NOMO-1 (cell line): ENCODE data around the gene HMGN3.

ENCODE experiments used
- DNase-seq, 2 experiments: peaks; one replicate each; lab custom pipeline; 2025; ENCODE audit not compliant: unreplicated experiment in 2 of 2; lab: John Stamatoyannopoulos, UW

The HMGN3 gene

GRCh38 chr6:79233611-79234149, 802 bp downstream of the HMGN3 start:
- peak; percentile 83 for DNase-seq

DNA sequence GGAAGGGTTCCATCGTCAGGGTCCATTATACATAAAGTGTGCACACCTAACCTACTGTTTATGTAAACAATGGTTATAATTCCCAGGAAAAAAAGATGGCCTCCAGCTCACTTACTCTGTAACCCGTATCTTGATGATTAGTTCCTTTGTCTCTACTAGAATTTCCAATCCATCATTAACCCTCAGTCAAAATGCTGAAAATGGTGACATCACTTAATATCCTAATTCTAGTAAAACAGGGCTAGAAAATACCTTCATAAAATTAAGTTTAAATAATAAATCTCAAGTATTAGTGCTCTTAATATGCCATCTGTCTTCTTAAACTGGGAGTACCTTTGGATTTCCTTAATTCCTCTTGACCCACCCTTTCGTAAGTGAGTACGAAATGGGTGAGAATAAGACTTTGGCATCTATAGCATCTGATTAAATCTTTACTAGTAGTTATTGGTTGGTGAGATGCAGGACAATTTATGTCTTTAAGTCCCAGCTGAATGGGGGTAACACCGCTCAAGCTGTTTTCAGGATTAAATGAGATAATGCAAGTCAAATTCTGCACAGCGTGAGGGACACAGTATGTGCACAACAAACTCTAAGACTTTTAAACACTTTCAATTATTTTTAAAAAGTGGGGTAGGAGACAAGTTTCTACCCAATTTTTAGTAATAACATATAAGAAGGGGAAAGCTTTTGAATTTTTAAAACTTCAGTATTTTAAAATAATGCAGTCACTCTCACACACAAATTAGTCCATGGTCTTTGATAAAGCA, 1.6 kb downstream of the HMGN3 start:
- no peak for DNase-seq

GRCh38 chr6:79231666-79232065, 2.8 kb downstream of the HMGN3 start:
- DNase-seq, result no peak

- no peak for DNase-seq
These were observed 3.4 kb downstream of the HMGN3 start for GRCh38 chr6:79231101-79231500.

DNA sequence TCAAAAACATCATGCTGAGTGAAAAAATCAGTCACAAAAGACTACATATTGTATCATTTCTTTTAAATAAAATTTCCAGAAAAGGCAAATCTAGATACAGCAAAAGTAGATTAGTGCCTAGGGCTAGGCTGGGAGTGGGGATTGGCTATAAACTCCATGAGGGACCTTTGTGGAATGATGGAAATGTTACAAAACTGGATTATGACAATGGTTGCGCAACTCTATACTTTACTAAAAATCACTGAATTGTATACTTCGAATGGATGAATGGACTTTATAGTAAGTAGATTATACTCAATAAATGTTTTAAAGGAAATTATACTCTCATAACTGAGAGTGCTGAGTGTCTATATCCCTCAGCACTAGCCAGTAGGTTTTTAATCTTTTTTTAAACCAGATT, 4.3 kb downstream of the HMGN3 start:
- no peak for DNase-seq

DNA sequence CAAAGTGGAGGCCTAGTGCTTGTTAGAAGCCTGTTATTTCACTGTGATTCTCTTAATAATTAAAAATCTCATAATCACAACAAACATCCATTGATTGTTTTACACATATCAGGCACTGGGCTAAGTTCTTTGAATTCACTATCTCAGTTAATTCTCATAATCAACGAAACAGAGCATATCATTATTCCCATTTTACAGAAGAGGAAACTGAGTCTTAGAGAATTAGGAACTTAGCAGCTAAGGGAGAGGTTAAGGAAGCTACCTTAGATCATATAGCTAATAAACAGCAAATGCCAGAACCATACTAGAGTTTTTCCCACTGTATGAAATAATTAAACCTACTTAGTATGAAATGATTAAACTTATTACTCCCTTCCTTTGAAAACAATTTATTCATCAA, 7.0 kb downstream of the HMGN3 start:
- DNase-seq, result no peak

- DNase-seq, result no peak
These were observed 7.8 kb downstream of the HMGN3 start for GRCh38 chr6:79226660-79227059.

DNA sequence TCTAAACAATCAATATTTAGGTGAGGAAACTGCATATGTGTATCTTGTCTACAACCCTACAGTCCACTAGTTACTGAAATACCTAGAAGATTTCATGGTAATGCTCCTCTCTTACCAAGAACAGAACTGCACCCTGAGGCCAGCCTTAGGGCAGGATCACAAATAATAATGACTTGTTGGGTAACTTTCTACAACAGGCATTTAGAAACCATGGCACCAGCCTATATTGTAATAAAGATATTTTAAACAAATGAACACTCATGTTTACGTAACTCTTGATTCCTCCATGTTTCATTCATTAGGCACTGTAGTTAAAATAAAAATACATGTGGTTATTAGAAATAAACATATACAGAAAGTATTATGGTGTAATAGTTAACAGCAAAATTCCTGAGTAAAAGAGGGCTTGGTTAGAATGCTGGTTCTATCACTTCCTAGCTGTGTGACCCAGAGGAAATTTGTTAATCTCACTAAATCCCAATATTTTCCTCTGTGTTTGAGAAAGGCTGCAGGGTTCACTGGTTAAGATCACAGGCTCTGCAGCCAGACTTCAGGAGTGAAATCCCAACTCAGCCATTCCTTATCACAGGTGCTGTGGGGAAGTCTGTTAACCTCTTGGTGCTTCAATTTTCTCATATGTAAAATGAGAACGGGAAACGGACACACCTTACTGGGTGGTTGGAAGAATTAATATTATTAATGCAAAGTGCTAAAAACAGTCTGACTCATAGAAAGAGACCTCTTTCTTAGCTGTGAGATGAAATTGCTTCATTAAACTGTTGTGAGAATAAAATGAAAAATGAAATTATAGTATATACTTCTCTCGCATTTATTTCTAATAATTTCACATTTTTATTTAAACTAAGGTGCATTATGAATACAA, 8.5 kb downstream of the HMGN3 start:
- DNase-seq, result no peak

DNA sequence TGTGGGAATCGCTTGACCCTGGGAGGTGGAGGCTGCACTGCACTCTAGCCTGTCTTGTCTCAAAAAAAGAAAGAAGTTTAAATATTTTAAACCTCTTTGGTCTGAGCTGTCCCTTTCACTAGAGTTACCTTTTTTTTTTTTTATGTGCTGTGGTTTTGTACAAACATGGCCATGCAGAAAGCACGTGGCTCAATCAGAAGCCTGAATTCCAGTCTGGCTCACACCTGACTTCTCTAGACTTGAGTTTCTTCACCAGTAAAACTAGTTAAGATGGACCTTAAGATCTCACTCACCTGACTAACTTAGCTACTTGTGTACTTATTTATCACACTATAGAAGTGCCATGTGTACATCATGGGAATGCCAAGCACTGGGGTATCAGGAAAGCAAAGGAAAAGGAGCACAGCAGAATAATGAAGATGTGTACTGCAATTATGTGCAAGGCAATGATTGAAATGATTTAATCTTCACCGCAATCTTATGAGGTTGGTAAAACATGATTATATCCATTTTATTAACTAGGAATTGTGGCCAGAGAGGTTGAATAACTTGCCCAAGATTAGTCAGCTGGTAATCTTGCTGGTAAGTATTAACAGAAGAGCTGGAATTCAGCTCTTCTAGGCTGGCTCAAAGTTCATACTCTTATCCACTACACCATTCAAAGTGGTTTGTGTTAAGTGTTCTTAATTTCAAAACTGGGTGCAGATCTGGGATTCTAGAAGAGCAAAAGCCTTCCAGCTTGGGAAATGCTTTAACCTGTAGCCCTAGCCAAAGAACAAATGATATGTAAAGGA, 10.7 kb downstream of the HMGN3 start:
- DNase-seq, result no peak

DNA sequence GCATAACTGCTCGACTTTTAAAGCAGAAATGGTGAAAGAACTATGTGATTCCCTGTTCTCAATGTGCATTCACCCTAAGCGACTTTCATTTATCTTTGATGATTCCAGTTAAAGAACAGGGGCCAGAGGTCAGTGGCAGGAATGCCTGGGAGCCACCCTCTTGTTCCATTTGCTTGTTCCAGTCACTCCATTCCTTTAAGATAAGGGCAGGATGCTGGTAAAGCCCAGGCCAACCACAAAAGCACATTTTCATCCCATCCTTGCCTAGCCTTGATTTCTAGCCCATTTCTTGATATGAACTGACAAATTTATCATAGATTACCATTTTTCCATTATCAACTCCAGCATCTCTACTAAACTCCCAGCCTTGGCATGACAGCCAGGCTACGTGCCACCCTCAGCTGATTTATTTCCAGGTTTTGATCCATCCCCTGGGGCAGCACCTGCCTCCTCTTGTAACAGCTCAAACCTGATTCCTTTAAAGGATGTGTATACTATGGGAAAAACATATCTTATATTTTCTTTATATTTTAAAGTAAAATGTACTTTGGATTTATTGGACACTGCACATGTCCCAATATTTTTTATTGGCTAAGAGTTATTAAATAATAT, 19.2 kb downstream of the HMGN3 start:
- no peak for DNase-seq

- no peak for DNase-seq
These were observed 21.6 kb downstream of the HMGN3 start for GRCh38 chr6:79212859-79213258.

DNA sequence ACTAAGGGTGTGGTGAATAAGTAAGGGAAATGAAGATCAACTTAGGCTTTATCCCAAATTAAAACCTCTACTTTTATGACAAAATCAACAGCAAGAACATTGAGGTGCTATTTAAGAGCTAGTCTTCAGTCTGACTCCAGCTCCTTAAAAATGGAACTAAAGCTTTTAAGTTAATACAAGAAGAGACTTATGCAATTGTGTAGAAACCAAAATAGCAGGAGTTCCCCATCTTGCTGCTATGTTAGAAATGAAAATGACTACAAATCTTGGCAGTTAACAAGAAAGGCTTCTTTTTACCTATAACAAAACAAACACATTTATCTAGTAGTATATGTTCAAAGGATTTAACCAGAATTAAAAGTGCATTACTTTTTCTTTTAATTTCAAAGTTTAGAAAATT, 25.7 kb downstream of the HMGN3 start:
- DNase-seq, result peak in 1 of 2 experiments; percentile 75

DNA sequence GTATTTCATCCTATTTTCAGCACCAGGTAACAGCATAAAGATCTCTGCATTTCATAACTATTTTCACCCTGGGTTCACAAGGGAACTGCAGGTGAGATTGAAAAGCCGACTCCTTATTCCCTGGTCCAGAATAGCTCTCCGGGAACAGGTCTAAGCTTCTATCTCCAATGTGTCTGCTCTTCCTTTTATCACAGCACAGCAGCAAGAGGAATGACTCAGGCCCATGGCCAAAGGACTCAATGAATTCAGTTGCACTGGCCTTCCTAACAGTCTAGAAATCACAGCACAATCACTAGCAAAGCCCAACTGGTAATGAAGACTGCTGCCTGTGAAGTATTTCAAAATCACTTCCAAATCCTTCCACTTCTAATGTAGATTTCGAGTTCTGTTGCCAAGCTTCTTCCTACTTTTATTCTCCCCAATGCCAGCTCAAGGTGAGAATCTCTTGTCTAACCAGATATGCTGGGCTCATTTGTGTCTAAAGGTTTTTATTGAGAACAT, 30.7 kb downstream of the HMGN3 start:
- DNase-seq, result no peak

DNA sequence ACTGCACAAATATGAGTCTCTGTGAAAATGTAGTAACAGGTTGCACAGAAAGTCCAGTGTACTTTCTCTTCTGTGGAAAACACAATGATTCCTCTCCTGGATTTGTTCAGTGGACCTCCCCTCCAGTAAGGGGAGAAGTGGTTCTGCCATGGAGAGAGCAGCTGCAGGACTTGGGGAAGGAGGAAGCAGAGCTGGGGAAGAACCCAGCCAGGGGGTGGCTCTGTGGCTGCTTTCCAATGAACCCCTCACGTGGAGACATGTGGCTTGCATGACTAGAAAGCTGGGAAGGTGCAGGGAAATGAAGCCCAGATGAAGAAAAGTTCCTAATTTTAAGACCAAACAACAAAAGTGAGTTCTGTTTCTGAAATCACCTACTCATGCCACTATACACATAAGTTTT, 31.9 kb downstream of the HMGN3 start:
- no peak for DNase-seq

DNA sequence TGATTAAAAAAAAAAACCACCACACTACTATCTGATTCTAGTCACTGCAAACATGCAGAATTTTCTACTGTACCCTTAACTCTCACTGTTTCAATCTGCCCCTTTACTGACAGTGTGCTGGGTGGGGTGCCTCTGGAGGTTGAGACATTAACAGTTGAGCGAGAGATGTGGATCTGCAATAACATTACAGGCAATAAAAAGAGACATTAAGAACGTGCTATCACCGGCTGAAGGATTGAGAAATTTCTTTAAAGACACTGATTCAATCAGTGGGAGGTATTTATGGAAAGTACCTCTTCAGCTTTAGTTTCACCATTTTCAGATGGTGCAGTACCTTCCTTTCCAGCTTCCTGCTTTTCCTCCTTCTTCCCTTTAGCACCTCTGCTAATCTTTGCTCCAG, 32.5 kb downstream of the HMGN3 start:
- DNase-seq, result peak in 1 of 2 experiments; percentile 19

GRCh38 chr6:79201143-79201542, 33.3 kb downstream of the HMGN3 start:
- DNase-seq, result no peak

GRCh38 chr6:79196912-79197311, 37.6 kb downstream of the HMGN3 start:
- DNase-seq, result peak; percentile 53 to 90

GRCh38 chr6:79193971-79194370, 40.5 kb downstream of the HMGN3 start:
- no peak for DNase-seq

DNA sequence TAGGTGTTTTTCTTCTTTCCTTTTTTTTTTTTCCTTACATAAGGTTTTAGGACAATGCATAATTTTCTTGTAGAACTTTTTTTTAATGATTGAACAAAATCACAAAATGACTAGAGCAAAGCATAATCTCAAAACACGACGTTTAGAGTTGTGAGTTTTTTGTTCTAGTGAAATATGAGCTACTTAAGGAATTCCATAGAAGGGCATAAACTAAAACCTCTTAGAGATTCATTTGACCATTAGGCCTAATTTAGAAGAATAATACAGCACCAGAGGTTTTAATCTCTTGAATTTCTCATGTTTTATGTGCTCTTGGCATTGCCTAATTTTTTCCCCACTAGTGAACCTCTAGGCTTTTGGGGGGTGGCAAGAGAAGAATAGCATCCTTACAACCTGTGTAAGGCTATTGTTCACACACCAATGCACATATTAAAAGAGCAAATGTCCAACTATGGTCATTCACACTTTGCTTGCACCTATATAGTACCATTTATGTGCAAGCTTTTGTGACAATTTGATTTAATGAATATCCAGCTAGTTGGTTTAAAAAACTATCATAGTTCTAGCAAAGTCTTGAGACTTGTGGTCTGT, 44.6 kb downstream of the HMGN3 start:
- DNase-seq, result no peak

GRCh38 chr6:79188885-79189480, 45.5 kb downstream of the HMGN3 start:
- no peak for DNase-seq
